B cell (primary cell): ENCODE data around the gene SLC23A2. TPM values are rescaled to one million over a fixed set of nuclear protein-coding genes. Genes with fewer than 3 reads are reported as not detected.

Experiments used
- ATAC-seq: fragments of 200-7000 bp; cut with Tn5 transposase; one replicate; pipeline ENCODE4 v1.10.0; 2021; ENCODE audit warnings: low read depth, mild to moderate bottlenecking, moderate number of reproducible peaks, moderate library complexity
- CTCF ChIA-PET: fragments of 350-600 bp; sonication (Branson Sonifier 250); formaldehyde crosslinking; loops from one replicate; lab custom pipeline; 2021; ENCODE audit warnings: antibody characterized with exemption, inconsistent platforms; lab: Charles Lee
- POLR2A ChIA-PET: fragments of 350-600 bp; sonication (Branson Sonifier 250); formaldehyde crosslinking; loops from one replicate; lab custom pipeline; 2021; ENCODE audit warnings: antibody characterized with exemption; lab: Charles Lee
- DNase-seq: peaks from one replicate; pipeline ENCODE4 v3.0.0; 2013
- H2AFZ ChIP-seq: 2 replicates; pipeline ENCODE4 v1.6.1; 2012; ENCODE audit warnings: mild to moderate bottlenecking, low read depth, low read length; ENCODE audit not compliant: insufficient read depth, poor library complexity, severe bottlenecking
- H3K27ac ChIP-seq, 2 donors: 1 replicate in 1 of 2; 2 replicates in 1 of 2; pipeline ENCODE4 v1.5.1; 2012 to 2013; ENCODE audit warnings: low read length in 2 of 2, mild to moderate bottlenecking in 2 of 2, moderate library complexity in 1 of 2
- H3K27me3 ChIP-seq, 4 experiments: fragments of 200-600 bp in 1 of 4; sonication (generic) in 1 of 4; replicated peaks in 1 of 4; 1 replicate in 2 of 4; 2 replicates in 2 of 4; pipeline versions ENCODE4 v1.6.1 to v1.7.0; 2013 to 2016; ENCODE audit warnings: low read length in 3 of 4, mild to moderate bottlenecking in 2 of 4, mixed read lengths in 1 of 4, moderate library complexity in 1 of 4; ENCODE audit not compliant: insufficient read depth in 4 of 4, control insufficient read depth in 3 of 4; ENCODE audit errors: control extremely low read depth in 1 of 4
- H3K36me3 ChIP-seq, 2 experiments: replicated peaks in 1 of 2; 1 replicate in 1 of 2; 2 replicates in 1 of 2; pipeline versions ENCODE4 v1.6.1 to v1.7.1; 2013; ENCODE audit warnings: low read length in 1 of 2; ENCODE audit not compliant: insufficient read depth in 2 of 2, control insufficient read depth in 1 of 2; ENCODE audit errors: control extremely low read depth in 1 of 2, extremely low read depth in 1 of 2
- H3K4me1 ChIP-seq, 2 donors: fragments of 200-600 bp in 1 of 2; sonication (generic) in 1 of 2; 1 replicate in 1 of 2; 2 replicates in 1 of 2; pipeline versions ENCODE4 v1.5.1 to v1.6.1; 2013 to 2017; ENCODE audit warnings: low read length in 2 of 2; ENCODE audit not compliant: control insufficient read depth in 2 of 2, insufficient read depth in 2 of 2
- H3K4me2 ChIP-seq: replicated peaks from 2 replicates; pipeline ENCODE3; 2012; ENCODE audit warnings: mild to moderate bottlenecking, low read depth, low read length; ENCODE audit not compliant: poor library complexity, severe bottlenecking
- H3K4me3 ChIP-seq, 5 experiments: fragments of 200-600 bp in 1 of 5; sonication (generic) in 1 of 5; 1 replicate in 3 of 5; 2 replicates in 2 of 5; pipeline versions ENCODE4 v1.5.1 to v1.7.0; 2011 to 2016; ENCODE audit warnings: low read length in 4 of 5, mild to moderate bottlenecking in 4 of 5, low read depth in 2 of 5, control low read depth in 1 of 5, moderate library complexity in 1 of 5; ENCODE audit not compliant: insufficient read depth in 1 of 5; ENCODE audit errors: control extremely low read depth in 1 of 5, extremely low read depth in 1 of 5
- H3K79me2 ChIP-seq: fragments of 200-600 bp; sonication (generic); one replicate; pipeline ENCODE4 v1.6.0; 2016; ENCODE audit warnings: low read length; ENCODE audit not compliant: control insufficient read depth, insufficient read depth
- H3K9ac ChIP-seq: fragments of 200-600 bp; sonication (generic); 2 replicates; pipeline ENCODE4 v1.6.1; 2017; ENCODE audit warnings: mild to moderate bottlenecking, low read length, moderate library complexity
- H3K9me3 ChIP-seq, 3 donors: one replicate each; pipeline versions ENCODE4 v1.6.1 to v1.7.1; 2013; ENCODE audit warnings: low read length in 2 of 3; ENCODE audit not compliant: control insufficient read depth in 2 of 3, insufficient read depth in 1 of 3; ENCODE audit errors: control extremely low read depth in 1 of 3
- H4K20me1 ChIP-seq: 2 replicates; pipeline ENCODE4 v1.6.0; 2012; ENCODE audit warnings: mild to moderate bottlenecking, low read length; ENCODE audit not compliant: insufficient read depth, control insufficient read depth, poor library complexity, severe bottlenecking
- H3K27ac Mint-ChIP-seq: one replicate; pipeline ENCODE4 v1.8.0; 2021; ENCODE audit warnings: mixed read lengths
- H3K27me3 Mint-ChIP-seq: one replicate; pipeline ENCODE4 v1.8.0; 2021; ENCODE audit warnings: mixed read lengths
- H3K4me1 Mint-ChIP-seq: one replicate; pipeline ENCODE4 v1.8.0; 2021; ENCODE audit warnings: mixed read lengths
- H3K4me3 Mint-ChIP-seq: one replicate; pipeline ENCODE4 v1.8.0; 2021; ENCODE audit warnings: mixed read lengths
- H3K9me3 Mint-ChIP-seq: one replicate; pipeline ENCODE4 v1.8.0; 2022; ENCODE audit warnings: mixed read lengths; ENCODE audit not compliant: insufficient read depth
- CTCF ChIP-seq: fragments of 200-600 bp; IDR thresholded peaks from one replicate; pipeline ENCODE4 v1.8.0; 2022; ENCODE audit warnings: antibody characterized with exemption, mild to moderate bottlenecking
- EZH2 ChIP-seq: IDR thresholded peaks from 2 replicates; pipeline ENCODE4 v1.6.1; 2012; ENCODE audit warnings: borderline replicate concordance, low read depth, mild to moderate bottlenecking, moderate library complexity, low read length; ENCODE audit not compliant: insufficient read depth, poor library complexity, severe bottlenecking
- whole genome bisulfite sequencing: methylation state at CpG from one replicate; pipeline ENCODE4 v1.1.5; 2013; ENCODE audit warnings: missing lambda C conversion rate; ENCODE audit not compliant: insufficient coverage; 5-methylcytosine and 5-hydroxymethylcytosine counted together
- intact Hi-C: fragments of 100-400 bp; cut with micrococcal nuclease; formaldehyde crosslinking; loops from one replicate; pipeline ENCODE4 v1.10.0; 2022
- polyA plus RNA-seq: library from polyadenylated mRNA; depleted of rRNA; stranded (reverse); fragments of >200 nt; gene quantifications from 2 replicates; pipeline ENCODE4 v1.2.3, GENCODE V29; 2012
- total RNA-seq, 2 donors: library from RNA; stranded (reverse); fragments of 120-200 nt in 1 of 2; gene quantifications; 1 replicate in 1 of 2; 2 replicates in 1 of 2; pipeline versions ENCODE4 v1.2.3 to v1.2.4, GENCODE V29; 2013 to 2022

Gene SLC23A2
- total and polyA plus RNA-seq, 2 donors (not counting 1 experiment from before 2014, with no cell fraction given): 23.6 to 70.7 TPM

GRCh38 chr20:4912380-4913142 lies 88.7 kb downstream of the SLC23A2 start:
- Histone ChIP-seq H3K9ac (no peak overlapping the region), H3K36me3 (peaks cover 0 to 26% of the 10 kb centered on the region in 2 experiments), H3K27ac (no peak overlapping the region), H3K27me3 (no peaks in the 10 kb centered on the region), H3K4me1 (no peaks in the 10 kb centered on the region), H3K79me2 (peaks cover 43% of the 10 kb centered on the region), H2AFZ (no peak overlapping the region), H3K4me2 (no peak overlapping the region), H3K4me3 (no peak overlapping the region), H4K20me1 (peaks cover 7% of the 10 kb centered on the region), H3K9me3 (no peaks in the 10 kb centered on the region)
- Mint-ChIP-seq H3K27ac (peak overlapping the region; percentile 50), H3K4me1 (peaks cover 17% of the 10 kb centered on the region), H3K9me3 (no peaks in the 10 kb centered on the region), H3K4me3 (no peak overlapping the region), H3K27me3 (no peaks in the 10 kb centered on the region)
- ATAC-seq: no peak
- no peak for TF ChIP-seq EZH2
- no peak for TF ChIP-seq CTCF
- intact Hi-C loops: no loop called here
- ChIA-PET CTCF (interaction anchor here (0.8 kb wide), 1 partner anchor 188 kb away, joined by 3 read pairs; no protein-coding TSS in a partner anchor), POLR2A (no interaction called here)
- 96% methylated on average over 12 of the region's 15 CpGs for WGBS
- no peak for DNase-seq

- DNase-seq: no peak
- 100% methylated on average over 1 of the region's 5 CpGs for WGBS
- H3K27ac Mint-ChIP-seq: no peak overlapping the region
- CTCF ChIA-PET: interaction anchor here (0.9 to 1.6 kb wide), 4 partner anchors 12 to 170 kb away, joined by 3 to 4 read pairs (median 4); no protein-coding TSS in a partner anchor
- Histone ChIP-seq H3K9me3 (no peaks in the 10 kb centered on the region), H3K27me3 (no peaks in the 10 kb centered on the region), H3K79me2 (peaks cover 46% of the 10 kb centered on the region), H2AFZ (no peak overlapping the region), H3K4me3 (no peak overlapping the region), H4K20me1 (no peaks in the 10 kb centered on the region), H3K9ac (no peak overlapping the region), H3K4me1 (no peaks in the 10 kb centered on the region), H3K36me3 (peaks cover 0 to 29% of the 10 kb centered on the region in 2 experiments), H3K4me2 (no peak overlapping the region), H3K27ac (no peak overlapping the region)
- intact Hi-C loops: no loop called here
- no peak for ATAC-seq
- H3K27me3 Mint-ChIP-seq: no peaks in the 10 kb centered on the region
- no peak overlapping the region for H3K4me3 Mint-ChIP-seq
- POLR2A ChIA-PET: no interaction called here
- peaks cover 5% of the 10 kb centered on the region for H3K4me1 Mint-ChIP-seq
- no peaks in the 10 kb centered on the region for H3K9me3 Mint-ChIP-seq
- TF ChIP-seq EZH2 (no peak), CTCF (no peak)
These were observed 90.4 kb downstream of the SLC23A2 start for GRCh38 chr20:4910951-4911350.
